HepG2 (cell line): Measurements from ENCODE around the gene TTC24. TPM values are rescaled to one million over a fixed set of nuclear protein-coding genes. Genes with fewer than 3 reads are reported as not detected.

Experiments used
- BCL6 ChIP-seq: IDR thresholded peaks from 2 replicates; pipeline ENCODE4 v1.6.1; 2016; ENCODE audit warnings: missing genetic modification reagents, missing compliant biosample characterization
- CCDC6 ChIP-seq: sonication (generic); formaldehyde crosslinking; IDR thresholded peaks from 2 replicates; pipeline ENCODE4 v1.8.1; 2022; ENCODE audit warnings: mild to moderate bottlenecking, missing genetic modification reagents, moderate library complexity
- GABPB1 ChIP-seq: IDR thresholded peaks from 2 replicates; pipeline ENCODE4 v1.6.1; 2016; ENCODE audit warnings: mild to moderate bottlenecking, missing genetic modification reagents, moderate library complexity, missing compliant biosample characterization
- KDM2A ChIP-seq: sonication (generic); formaldehyde crosslinking; IDR thresholded peaks from 2 replicates; pipeline ENCODE4 v1.4.0; 2020; ENCODE audit warnings: low read depth, missing genetic modification reagents, borderline replicate concordance
- KDM5A ChIP-seq: fragments of 200-600 bp; sonication (generic); IDR thresholded peaks from 2 replicates; pipeline ENCODE4 v1.7.0; 2018; ENCODE audit warnings: antibody characterized with exemption, mild to moderate bottlenecking, low read length, borderline replicate concordance
- RFXAP ChIP-seq: sonication (generic); formaldehyde crosslinking; IDR thresholded peaks from 2 replicates; pipeline ENCODE4 v1.4.0; 2020; ENCODE audit warnings: missing genetic modification reagents, borderline replicate concordance
- SPEN ChIP-seq: sonication (generic); formaldehyde crosslinking; IDR thresholded peaks from 2 replicates; pipeline ENCODE4 v1.5.1; 2020; ENCODE audit warnings: low read depth, mild to moderate bottlenecking, missing genetic modification reagents
- XRCC5 ChIP-seq: fragments of 200-400 bp; formaldehyde crosslinking; optimal IDR thresholded peaks from 2 replicates; pipeline ENCODE3; 2017; ENCODE audit warnings: mild to moderate bottlenecking, low read length
- ZBTB42 ChIP-seq: sonication (generic); formaldehyde crosslinking; IDR thresholded peaks from 2 replicates; pipeline ENCODE4 v1.5.0; 2020; ENCODE audit warnings: mild to moderate bottlenecking, missing genetic modification reagents
- ZIK1 ChIP-seq: sonication (generic); formaldehyde crosslinking; IDR thresholded peaks from 2 replicates; pipeline ENCODE4 v1.5.0; 2020; ENCODE audit warnings: mild to moderate bottlenecking, low read depth, missing genetic modification reagents, borderline replicate concordance
- ZKSCAN5 ChIP-seq: sonication (generic); formaldehyde crosslinking; IDR thresholded peaks from 2 replicates; pipeline ENCODE4 v1.5.1; 2020; ENCODE audit warnings: mild to moderate bottlenecking, missing genetic modification reagents
- ZNF335 ChIP-seq: sonication (generic); formaldehyde crosslinking; IDR thresholded peaks from 2 replicates; pipeline ENCODE4 v1.4.0; 2020; ENCODE audit warnings: missing genetic modification reagents
- ZNF337 ChIP-seq: sonication (generic); formaldehyde crosslinking; IDR thresholded peaks from 2 replicates; pipeline ENCODE4 v1.5.1; 2020; ENCODE audit warnings: missing genetic modification reagents, low read depth, mild to moderate bottlenecking, borderline replicate concordance
- ZNF570 ChIP-seq: sonication (generic); formaldehyde crosslinking; IDR thresholded peaks from 2 replicates; pipeline ENCODE4 v1.4.0; 2020; ENCODE audit warnings: mild to moderate bottlenecking, missing genetic modification reagents, borderline replicate concordance
- ZNF768 ChIP-seq: sonication (generic); formaldehyde crosslinking; IDR thresholded peaks from 2 replicates; pipeline ENCODE4 v1.4.0; 2020; ENCODE audit warnings: missing genetic modification reagents
- polyA plus RNA-seq, 8 experiments: library from polyadenylated mRNA; depleted of rRNA in 3 of 8; stranded (reverse) in 7 of 8; unstranded in 1 of 8; fragments of >200 nt; fragmentation: Illumina TruSeq in 4 of 8; extraction: Trizol in 4 of 8; gene quantifications; 2 replicates each; pipeline versions ENCODE4 v1.2.1 to v1.2.3, GENCODE V29; 2011 to 2016; ENCODE audit warnings: low read depth in 4 of 8, missing spikeins in 1 of 8, mixed read lengths in 1 of 8; ENCODE audit not compliant: insufficient read depth in 1 of 8
- total RNA-seq, 5 experiments: library from RNA; depleted of rRNA; stranded (reverse); fragments of >200 nt; fragmentation: Illumina TruSeq; extraction: Trizol; gene quantifications; 2 replicates each; pipeline ENCODE4 v1.2.3, GENCODE V29; 2016; ENCODE audit warnings: low read depth in 1 of 5
- TF ChIP-seq, protein P1 (sequence below): sonication (generic); formaldehyde crosslinking; IDR thresholded peaks from 2 replicates; pipeline ENCODE4 v1.8.1; 2023; ENCODE audit warnings: mild to moderate bottlenecking, missing genetic modification reagents
- TF ChIP-seq, protein P2 (sequence below): sonication (generic); formaldehyde crosslinking; IDR thresholded peaks from 2 replicates; pipeline ENCODE4 v1.5.0; 2020; ENCODE audit warnings: missing genetic modification reagents
- TF ChIP-seq, protein P3 (sequence below): sonication (generic); formaldehyde crosslinking; IDR thresholded peaks from 2 replicates; pipeline ENCODE4 v1.5.1; 2020; ENCODE audit warnings: missing genetic modification reagents, mild to moderate bottlenecking, borderline replicate concordance
- TF ChIP-seq, protein P4 (sequence below): sonication (generic); formaldehyde crosslinking; IDR thresholded peaks from 2 replicates; pipeline ENCODE4 v1.5.1; 2020; ENCODE audit warnings: missing genetic modification reagents, mild to moderate bottlenecking, borderline replicate concordance
- TF ChIP-seq, protein P5 (sequence below): sonication (generic); formaldehyde crosslinking; IDR thresholded peaks from 2 replicates; pipeline ENCODE4 v1.4.0; 2020; ENCODE audit warnings: missing genetic modification reagents, mild to moderate bottlenecking, borderline replicate concordance

The TTC24 gene
- total and polyA plus RNA-seq, 2 of the 13 experiments (the other 11 are each of a cell fraction or from before 2014, with no cell fraction given) = 0.13 to 0.18 TPM

DNA sequence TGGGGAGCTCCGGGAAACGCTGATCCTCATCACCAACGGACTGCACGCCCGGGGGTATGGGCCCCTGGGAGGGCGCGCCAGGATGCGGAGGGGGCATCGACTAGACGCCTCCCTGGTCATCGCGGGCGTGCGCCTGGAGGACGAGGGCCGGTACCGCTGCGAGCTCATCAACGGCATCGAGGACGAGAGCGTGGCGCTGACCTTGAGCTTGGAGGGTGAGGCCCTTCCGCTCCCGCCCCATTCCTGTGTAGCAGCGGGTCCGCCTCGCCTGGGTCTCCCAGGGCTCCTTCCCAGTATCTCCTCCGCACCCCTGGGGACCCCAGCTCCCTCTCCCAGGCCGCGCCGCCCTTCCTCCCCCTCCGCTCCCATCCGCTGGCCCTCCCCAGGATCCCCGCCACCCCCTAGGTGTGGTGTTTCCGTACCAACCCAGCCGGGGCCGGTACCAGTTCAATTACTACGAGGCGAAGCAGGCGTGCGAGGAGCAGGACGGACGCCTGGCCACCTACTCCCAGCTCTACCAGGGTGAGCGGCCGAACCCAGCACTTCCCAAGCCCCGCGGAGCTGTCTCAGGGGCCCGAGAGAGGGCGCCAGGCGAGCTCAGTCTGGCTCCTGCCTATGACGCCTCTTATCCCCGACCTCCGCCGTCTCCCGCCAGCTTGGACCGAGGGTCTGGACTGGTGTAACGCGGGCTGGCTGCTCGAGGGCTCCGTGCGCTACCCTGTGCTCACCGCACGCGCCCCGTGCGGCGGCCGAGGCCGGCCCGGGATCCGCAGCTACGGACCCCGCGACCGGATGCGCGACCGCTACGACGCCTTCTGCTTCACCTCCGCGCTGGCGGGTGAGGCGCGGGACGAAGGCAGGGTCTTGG lies 44.7 kb downstream of the TTC24 start (continued):
- no peak for TF ChIP-seq KDM5A
- 0 out of 2 replicates have a peak, but pooled peaks have one; percentile 20 for TF ChIP-seq RFXAP (CRISPR knock-in tag)
- no peak; the same call in 1 of the 2 replicates for TF ChIP-seq SPEN (CRISPR knock-in tag)
- no peak for TF ChIP-seq ZNF335 (CRISPR knock-in tag)
- TF ChIP-seq ZNF570 = no peak
- TF ChIP-seq ZBTB42 (CRISPR knock-in tag) = no peak
- 0 out of 2 replicates have a peak, but pooled peaks have one; percentile 35 for TF ChIP-seq ZNF768
- TF ChIP-seq ZIK1 (CRISPR knock-in tag) = 0 out of 2 replicates have a peak, but pooled peaks have one; percentile 34
- TF ChIP-seq KDM2A (CRISPR knock-in tag) = 0 out of 2 replicates have a peak, but pooled peaks have one; percentile 4
- TF ChIP-seq, protein P1, sequence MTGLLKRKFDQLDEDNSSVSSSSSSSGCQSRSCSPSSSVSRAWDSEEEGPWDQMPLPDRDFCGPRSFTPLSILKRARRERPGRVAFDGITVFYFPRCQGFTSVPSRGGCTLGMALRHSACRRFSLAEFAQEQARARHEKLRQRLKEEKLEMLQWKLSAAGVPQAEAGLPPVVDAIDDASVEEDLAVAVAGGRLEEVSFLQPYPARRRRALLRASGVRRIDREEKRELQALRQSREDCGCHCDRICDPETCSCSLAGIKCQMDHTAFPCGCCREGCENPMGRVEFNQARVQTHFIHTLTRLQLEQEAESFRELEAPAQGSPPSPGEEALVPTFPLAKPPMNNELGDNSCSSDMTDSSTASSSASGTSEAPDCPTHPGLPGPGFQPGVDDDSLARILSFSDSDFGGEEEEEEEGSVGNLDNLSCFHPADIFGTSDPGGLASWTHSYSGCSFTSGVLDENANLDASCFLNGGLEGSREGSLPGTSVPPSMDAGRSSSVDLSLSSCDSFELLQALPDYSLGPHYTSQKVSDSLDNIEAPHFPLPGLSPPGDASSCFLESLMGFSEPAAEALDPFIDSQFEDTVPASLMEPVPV (CRISPR knock-in tag) = 0 out of 2 replicates have a peak, but pooled peaks have one; percentile 45
- TF ChIP-seq, protein P2, sequence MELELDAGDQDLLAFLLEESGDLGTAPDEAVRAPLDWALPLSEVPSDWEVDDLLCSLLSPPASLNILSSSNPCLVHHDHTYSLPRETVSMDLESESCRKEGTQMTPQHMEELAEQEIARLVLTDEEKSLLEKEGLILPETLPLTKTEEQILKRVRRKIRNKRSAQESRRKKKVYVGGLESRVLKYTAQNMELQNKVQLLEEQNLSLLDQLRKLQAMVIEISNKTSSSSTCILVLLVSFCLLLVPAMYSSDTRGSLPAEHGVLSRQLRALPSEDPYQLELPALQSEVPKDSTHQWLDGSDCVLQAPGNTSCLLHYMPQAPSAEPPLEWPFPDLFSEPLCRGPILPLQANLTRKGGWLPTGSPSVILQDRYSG = no peak
- TF ChIP-seq ZNF337 = no peak
- TF ChIP-seq GABPB1 (CRISPR knock-in tag) = peak; percentile 53; the same call in 1 of the 2 replicates
- peak; percentile 96 for TF ChIP-seq BCL6 (CRISPR knock-in tag)
- TF ChIP-seq, protein P3, sequence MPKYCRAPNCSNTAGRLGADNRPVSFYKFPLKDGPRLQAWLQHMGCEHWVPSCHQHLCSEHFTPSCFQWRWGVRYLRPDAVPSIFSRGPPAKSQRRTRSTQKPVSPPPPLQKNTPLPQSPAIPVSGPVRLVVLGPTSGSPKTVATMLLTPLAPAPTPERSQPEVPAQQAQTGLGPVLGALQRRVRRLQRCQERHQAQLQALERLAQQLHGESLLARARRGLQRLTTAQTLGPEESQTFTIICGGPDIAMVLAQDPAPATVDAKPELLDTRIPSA (CRISPR knock-in tag) = 0 out of 2 replicates have a peak, but pooled peaks have one; percentile 45
- TF ChIP-seq XRCC5 = no peak
- TF ChIP-seq CCDC6 (CRISPR knock-in tag) = no peak
- TF ChIP-seq, protein P4, sequence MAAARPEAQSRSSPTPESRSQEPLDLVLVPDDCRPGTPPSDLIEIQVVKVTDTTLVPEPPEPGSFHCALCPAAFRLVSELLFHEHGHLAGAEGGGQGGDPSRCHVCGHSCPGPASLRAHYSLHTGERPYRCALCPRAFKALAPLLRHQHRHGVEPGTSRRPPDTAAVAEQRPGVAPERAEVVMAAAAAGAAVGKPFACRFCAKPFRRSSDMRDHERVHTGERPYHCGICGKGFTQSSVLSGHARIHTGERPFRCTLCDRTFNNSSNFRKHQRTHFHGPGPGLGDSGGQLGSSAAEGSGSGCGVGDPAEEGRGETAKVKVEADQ = no peak
- no peak for TF ChIP-seq ZKSCAN5 (CRISPR knock-in tag)
- TF ChIP-seq, protein P5, sequence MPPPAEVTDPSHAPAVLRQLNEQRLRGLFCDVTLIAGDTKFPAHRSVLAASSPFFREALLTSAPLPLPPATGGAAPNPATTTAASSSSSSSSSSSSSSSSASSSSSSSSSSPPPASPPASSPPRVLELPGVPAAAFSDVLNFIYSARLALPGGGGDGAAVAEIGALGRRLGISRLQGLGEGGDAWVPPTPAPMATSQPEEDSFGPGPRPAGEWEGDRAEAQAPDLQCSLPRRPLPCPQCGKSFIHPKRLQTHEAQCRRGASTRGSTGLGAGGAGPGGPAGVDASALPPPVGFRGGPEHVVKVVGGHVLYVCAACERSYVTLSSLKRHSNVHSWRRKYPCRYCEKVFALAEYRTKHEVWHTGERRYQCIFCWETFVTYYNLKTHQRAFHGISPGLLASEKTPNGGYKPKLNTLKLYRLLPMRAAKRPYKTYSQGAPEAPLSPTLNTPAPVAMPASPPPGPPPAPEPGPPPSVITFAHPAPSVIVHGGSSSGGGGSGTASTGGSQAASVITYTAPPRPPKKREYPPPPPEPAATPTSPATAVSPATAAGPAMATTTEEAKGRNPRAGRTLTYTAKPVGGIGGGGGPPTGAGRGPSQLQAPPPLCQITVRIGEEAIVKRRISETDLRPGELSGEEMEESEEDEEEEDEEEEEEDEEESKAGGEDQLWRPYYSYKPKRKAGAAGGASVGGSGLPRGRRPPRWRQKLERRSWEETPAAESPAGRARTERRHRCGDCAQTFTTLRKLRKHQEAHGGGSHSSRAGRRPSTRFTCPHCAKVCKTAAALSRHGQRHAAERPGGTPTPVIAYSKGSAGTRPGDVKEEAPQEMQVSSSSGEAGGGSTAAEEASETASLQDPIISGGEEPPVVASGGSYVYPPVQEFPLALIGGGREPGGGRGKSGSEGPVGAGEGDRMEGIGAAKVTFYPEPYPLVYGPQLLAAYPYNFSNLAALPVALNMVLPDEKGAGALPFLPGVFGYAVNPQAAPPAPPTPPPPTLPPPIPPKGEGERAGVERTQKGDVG (CRISPR knock-in tag) = no peak
